ENCODE data around the gene AMBP. TPM values are rescaled to one million over a fixed set of nuclear protein-coding genes. Genes with fewer than 3 reads are reported as not detected.

AMBP gene
- total RNA-seq, 1 donor from 2014 or later = 0.29 TPM

GRCh38 chr9:114072184-114073140 is 5.6 kb downstream of the AMBP start:
- no peaks in the 10 kb centered on the region for H3K4me1 Mint-ChIP-seq (ENCODE audit: low read depth, unreplicated experiment)
- no peak for DNase-seq
- no peak overlapping the region for H3K4me3 Mint-ChIP-seq (ENCODE audit: unreplicated experiment)
- H3K9me3 Mint-ChIP-seq (ENCODE audit: unreplicated experiment) = peaks cover 2% of the 10 kb centered on the region
- TF ChIP-seq, protein P1, sequence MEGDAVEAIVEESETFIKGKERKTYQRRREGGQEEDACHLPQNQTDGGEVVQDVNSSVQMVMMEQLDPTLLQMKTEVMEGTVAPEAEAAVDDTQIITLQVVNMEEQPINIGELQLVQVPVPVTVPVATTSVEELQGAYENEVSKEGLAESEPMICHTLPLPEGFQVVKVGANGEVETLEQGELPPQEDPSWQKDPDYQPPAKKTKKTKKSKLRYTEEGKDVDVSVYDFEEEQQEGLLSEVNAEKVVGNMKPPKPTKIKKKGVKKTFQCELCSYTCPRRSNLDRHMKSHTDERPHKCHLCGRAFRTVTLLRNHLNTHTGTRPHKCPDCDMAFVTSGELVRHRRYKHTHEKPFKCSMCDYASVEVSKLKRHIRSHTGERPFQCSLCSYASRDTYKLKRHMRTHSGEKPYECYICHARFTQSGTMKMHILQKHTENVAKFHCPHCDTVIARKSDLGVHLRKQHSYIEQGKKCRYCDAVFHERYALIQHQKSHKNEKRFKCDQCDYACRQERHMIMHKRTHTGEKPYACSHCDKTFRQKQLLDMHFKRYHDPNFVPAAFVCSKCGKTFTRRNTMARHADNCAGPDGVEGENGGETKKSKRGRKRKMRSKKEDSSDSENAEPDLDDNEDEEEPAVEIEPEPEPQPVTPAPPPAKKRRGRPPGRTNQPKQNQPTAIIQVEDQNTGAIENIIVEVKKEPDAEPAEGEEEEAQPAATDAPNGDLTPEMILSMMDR (IDR thresholded peaks at IDR 0.05; ENCODE audit: partially characterized antibody, unreplicated experiment) = no peak
- no peaks in the 10 kb centered on the region for H3K36me3 Mint-ChIP-seq (ENCODE audit: unreplicated experiment)
- peaks cover 5% of the 10 kb centered on the region for H3K27me3 Mint-ChIP-seq (ENCODE audit: unreplicated experiment)
- H3K27ac Mint-ChIP-seq (ENCODE audit: unreplicated experiment) = no peak overlapping the region

GRCh38 chr9:114071197-114071795 is 6.8 kb downstream of the AMBP start:
- no peaks in the 10 kb centered on the region for H3K4me1 Mint-ChIP-seq (ENCODE audit: low read depth, unreplicated experiment)
- DNase-seq = no peak
- H3K4me3 Mint-ChIP-seq (ENCODE audit: unreplicated experiment) = no peak overlapping the region
- H3K36me3 Mint-ChIP-seq (ENCODE audit: unreplicated experiment) = no peaks in the 10 kb centered on the region
- peaks cover 1% of the 10 kb centered on the region for H3K9me3 Mint-ChIP-seq (ENCODE audit: unreplicated experiment)
- TF ChIP-seq, protein P1 (IDR thresholded peaks at IDR 0.05; ENCODE audit: partially characterized antibody, unreplicated experiment) = no peak
- H3K27ac Mint-ChIP-seq (ENCODE audit: unreplicated experiment) = no peak overlapping the region
- peaks cover 4% of the 10 kb centered on the region for H3K27me3 Mint-ChIP-seq (ENCODE audit: unreplicated experiment)

GRCh38 chr9:114070188-114071103 is 7.7 kb downstream of the AMBP start:
- no peak for DNase-seq
- Mint-ChIP-seq H3K4me3 (ENCODE audit: unreplicated experiment) (no peak overlapping the region), H3K27me3 (ENCODE audit: unreplicated experiment) (no peaks in the 10 kb centered on the region), H3K27ac (ENCODE audit: unreplicated experiment) (no peak overlapping the region), H3K36me3 (ENCODE audit: unreplicated experiment) (no peaks in the 10 kb centered on the region), H3K4me1 (ENCODE audit: low read depth, unreplicated experiment) (no peaks in the 10 kb centered on the region), H3K9me3 (ENCODE audit: unreplicated experiment) (peaks cover 1% of the 10 kb centered on the region)
- TF ChIP-seq, protein P1 (IDR thresholded peaks at IDR 0.05; ENCODE audit: partially characterized antibody, unreplicated experiment) = no peak

DNA sequence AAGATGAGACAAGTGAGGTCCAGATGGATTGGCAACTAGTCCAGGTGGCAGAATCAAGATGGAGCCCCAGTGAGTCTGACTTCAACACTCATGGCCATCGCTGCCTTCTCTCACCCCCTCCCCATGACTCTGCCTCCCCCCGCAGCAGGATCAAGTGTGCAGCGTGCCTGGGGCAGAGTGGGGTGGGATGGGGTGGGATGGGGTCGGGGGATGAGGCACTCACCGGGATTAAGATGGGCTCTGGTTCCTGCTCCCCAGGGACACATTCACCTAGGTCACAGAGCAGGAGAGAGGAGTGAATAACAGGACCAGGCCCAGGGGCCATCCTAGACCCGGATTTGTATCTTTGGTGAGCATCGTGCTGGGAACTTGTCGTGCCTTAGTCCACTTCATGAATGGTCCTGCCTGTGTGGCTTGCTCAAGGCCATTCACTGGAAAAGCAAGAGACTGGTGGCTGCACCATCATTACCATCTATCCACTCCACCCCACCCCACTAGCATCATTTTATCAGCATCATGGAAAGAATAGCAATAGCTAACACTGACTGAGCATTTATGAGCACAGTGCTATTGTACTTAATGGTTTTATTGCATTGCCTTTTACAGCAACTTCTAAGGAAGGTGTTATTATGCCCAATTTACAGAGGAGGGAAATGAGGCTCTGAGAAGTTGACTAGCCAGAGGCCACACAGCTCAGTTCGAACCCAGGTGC is 8.5 kb downstream of the AMBP start:
- DNase-seq = no peak
- Mint-ChIP-seq H3K4me1 (ENCODE audit: low read depth, unreplicated experiment) (no peaks in the 10 kb centered on the region), H3K27me3 (ENCODE audit: unreplicated experiment) (no peaks in the 10 kb centered on the region), H3K4me3 (ENCODE audit: unreplicated experiment) (no peak overlapping the region), H3K36me3 (ENCODE audit: unreplicated experiment) (no peaks in the 10 kb centered on the region), H3K9me3 (ENCODE audit: unreplicated experiment) (peaks cover 1% of the 10 kb centered on the region), H3K27ac (ENCODE audit: unreplicated experiment) (no peak overlapping the region)
- TF ChIP-seq, protein P1 (IDR thresholded peaks at IDR 0.05; ENCODE audit: partially characterized antibody, unreplicated experiment) = no peak

All from glutamatergic neuron (in vitro differentiated cells).